ENCODE measurements around the gene TLE3. TPM values are rescaled to one million over a fixed set of nuclear protein-coding genes. Genes with fewer than 3 reads are reported as not detected.
"Not testable (repeated sequence)": the region's sequence is repeated elsewhere in the genome, so short reads cannot be mapped to it uniquely, and the experiment has no call there.

The TLE3 gene
- total RNA-seq, 1 donor from 2014 or later: 28.8 TPM

- peaks cover 49% of the 10 kb centered on the region for H3K27me3 Mint-ChIP-seq (ENCODE audit: unreplicated experiment)
- no peak for DNase-seq (ENCODE audit: extremely low spot score, unreplicated experiment)
- peaks cover 17% of the 10 kb centered on the region for H3K4me1 Mint-ChIP-seq (ENCODE audit: unreplicated experiment)
- no peak overlapping the region for H3K4me3 Mint-ChIP-seq (ENCODE audit: unreplicated experiment)
- no peak for TF ChIP-seq CTCF (IDR thresholded peaks at IDR 0.05)
- no peaks in the 10 kb centered on the region for H3K9me3 Mint-ChIP-seq (ENCODE audit: unreplicated experiment)
- no peaks in the 10 kb centered on the region for H3K36me3 Mint-ChIP-seq (ENCODE audit: unreplicated experiment)
- H3K27ac Mint-ChIP-seq (ENCODE audit: unreplicated experiment): no peak overlapping the region
These were observed 42.4 kb upstream of the TLE3 start for GRCh38 chr15:70140025-70140542.

- TF ChIP-seq CTCF (IDR thresholded peaks at IDR 0.05): no peak
- Mint-ChIP-seq H3K4me3 (ENCODE audit: unreplicated experiment) (no peak overlapping the region), H3K4me1 (ENCODE audit: unreplicated experiment) (peaks cover 16% of the 10 kb centered on the region), H3K36me3 (ENCODE audit: unreplicated experiment) (no peaks in the 10 kb centered on the region), H3K9me3 (ENCODE audit: unreplicated experiment) (no peaks in the 10 kb centered on the region), H3K27ac (ENCODE audit: unreplicated experiment) (no peak overlapping the region), H3K27me3 (ENCODE audit: unreplicated experiment) (peaks cover 56% of the 10 kb centered on the region)
- no peak for DNase-seq (ENCODE audit: extremely low spot score, unreplicated experiment)
These were observed 40.2 kb upstream of the TLE3 start for GRCh38 chr15:70137967-70138366.

- not testable (repeated sequence) for H3K36me3 Mint-ChIP-seq (ENCODE audit: unreplicated experiment); H3K27ac Mint-ChIP-seq (ENCODE audit: unreplicated experiment); H3K4me3 Mint-ChIP-seq (ENCODE audit: unreplicated experiment); H3K9me3 Mint-ChIP-seq (ENCODE audit: unreplicated experiment); H3K4me1 Mint-ChIP-seq (ENCODE audit: unreplicated experiment); DNase-seq (ENCODE audit: extremely low spot score, unreplicated experiment)
- H3K27me3 Mint-ChIP-seq (ENCODE audit: unreplicated experiment): peaks cover 58% of the 10 kb centered on the region
These were observed 39.3 kb upstream of the TLE3 start for GRCh38 chr15:70137021-70137420.

GRCh38 chr15:70133781-70134421 is 36.2 kb upstream of the TLE3 start:
- no peak overlapping the region for H3K4me3 Mint-ChIP-seq (ENCODE audit: unreplicated experiment)
- DNase-seq (ENCODE audit: extremely low spot score, unreplicated experiment): no peak
- no peaks in the 10 kb centered on the region for H3K9me3 Mint-ChIP-seq (ENCODE audit: unreplicated experiment)
- H3K4me1 Mint-ChIP-seq (ENCODE audit: unreplicated experiment): no peaks in the 10 kb centered on the region
- no peak for TF ChIP-seq CTCF (IDR thresholded peaks at IDR 0.05)
- peaks cover 62% of the 10 kb centered on the region for H3K27me3 Mint-ChIP-seq (ENCODE audit: unreplicated experiment)
- no peaks in the 10 kb centered on the region for H3K36me3 Mint-ChIP-seq (ENCODE audit: unreplicated experiment)
- H3K27ac Mint-ChIP-seq (ENCODE audit: unreplicated experiment): no peak overlapping the region

- Mint-ChIP-seq H3K4me3 (ENCODE audit: unreplicated experiment) (no peak overlapping the region), H3K9me3 (ENCODE audit: unreplicated experiment) (no peaks in the 10 kb centered on the region), H3K36me3 (ENCODE audit: unreplicated experiment) (no peaks in the 10 kb centered on the region), H3K4me1 (ENCODE audit: unreplicated experiment) (no peaks in the 10 kb centered on the region), H3K27me3 (ENCODE audit: unreplicated experiment) (peaks cover 62% of the 10 kb centered on the region), H3K27ac (ENCODE audit: unreplicated experiment) (no peak overlapping the region)
- DNase-seq (ENCODE audit: extremely low spot score, unreplicated experiment): no peak
- TF ChIP-seq CTCF (IDR thresholded peaks at IDR 0.05): no peak
These were observed 35.6 kb upstream of the TLE3 start for GRCh38 chr15:70133296-70133695.

All from osteocyte (in vitro differentiated cells).